GM18517 (cell line): ENCODE measurements around the gene RENBP.

ENCODE experiments used
- ATAC-seq: cut with Tn5 transposase; IDR thresholded peaks from one replicate; pipeline ENCODE4 v1.9.1; 2021; ENCODE audit warnings: mild to moderate bottlenecking, moderate library complexity; ENCODE audit not compliant: unreplicated experiment

Gene RENBP

DNA sequence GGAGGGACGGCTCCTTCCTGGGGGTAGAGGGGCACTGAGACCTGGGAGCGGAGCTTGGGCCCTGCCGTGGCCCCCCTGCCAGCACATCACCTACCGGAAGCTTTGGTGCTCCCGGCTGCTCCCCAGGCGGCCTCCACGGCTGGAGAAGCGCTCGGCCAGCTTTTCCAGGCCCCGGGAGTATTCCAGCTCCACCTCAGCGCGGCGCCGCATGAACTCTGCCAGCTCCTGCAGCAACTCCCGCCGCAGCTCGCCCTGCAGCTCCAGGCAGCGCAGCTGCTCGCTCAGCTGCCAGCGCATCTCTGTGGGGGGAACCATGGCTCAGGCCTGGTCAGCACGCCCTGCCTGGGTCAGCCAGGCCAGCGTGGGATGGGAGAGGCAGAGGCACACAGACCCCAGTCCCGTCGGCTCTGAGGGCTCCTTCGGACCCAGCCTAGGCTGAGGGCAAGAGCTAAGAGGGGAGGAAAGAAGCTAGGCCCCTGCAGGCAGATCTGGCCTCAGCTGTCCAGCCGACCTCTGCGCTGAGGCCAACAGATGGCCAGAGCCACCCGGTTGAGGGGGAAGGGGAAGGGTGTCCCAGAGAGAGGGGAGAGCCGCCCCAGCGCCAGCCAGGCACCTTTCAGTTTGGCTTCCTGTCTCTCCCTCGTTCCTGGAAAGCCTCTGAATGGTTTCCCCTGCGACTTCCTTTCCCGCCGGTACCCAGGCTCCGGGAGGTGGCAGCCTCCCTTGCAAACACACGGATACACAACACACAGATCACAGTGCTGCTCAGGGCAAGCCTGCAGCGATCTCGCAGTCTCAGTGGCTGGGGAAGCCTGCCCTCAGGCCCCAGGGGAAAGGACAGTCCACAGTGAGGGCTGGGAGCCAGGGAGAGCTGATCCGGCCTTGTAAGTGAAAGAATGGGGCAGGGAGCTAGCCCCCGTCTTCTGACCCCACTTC, 22.7 kb downstream of the RENBP start:
- no peak for ATAC-seq

DNA sequence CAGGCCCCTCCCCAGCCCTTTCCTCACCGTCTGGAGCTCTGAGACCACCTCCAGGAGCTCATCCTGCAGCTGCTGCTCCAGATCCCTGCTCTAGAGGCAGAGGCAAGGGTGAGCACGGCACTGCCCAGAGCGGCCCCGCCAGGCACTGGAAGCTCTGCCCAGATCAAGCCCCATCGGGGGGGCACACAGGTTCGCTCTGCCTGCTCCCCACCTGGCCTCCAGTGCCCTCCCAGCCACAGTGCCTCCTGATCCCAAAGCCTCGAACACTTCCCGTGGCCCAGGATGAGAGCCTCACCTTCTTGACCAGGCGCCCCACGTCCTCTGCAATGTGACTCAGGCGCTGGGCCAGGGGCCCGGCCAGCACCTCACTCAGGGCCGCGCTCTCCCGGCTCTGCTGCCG, 23.4 kb downstream of the RENBP start:
- no peak for ATAC-seq

DNA sequence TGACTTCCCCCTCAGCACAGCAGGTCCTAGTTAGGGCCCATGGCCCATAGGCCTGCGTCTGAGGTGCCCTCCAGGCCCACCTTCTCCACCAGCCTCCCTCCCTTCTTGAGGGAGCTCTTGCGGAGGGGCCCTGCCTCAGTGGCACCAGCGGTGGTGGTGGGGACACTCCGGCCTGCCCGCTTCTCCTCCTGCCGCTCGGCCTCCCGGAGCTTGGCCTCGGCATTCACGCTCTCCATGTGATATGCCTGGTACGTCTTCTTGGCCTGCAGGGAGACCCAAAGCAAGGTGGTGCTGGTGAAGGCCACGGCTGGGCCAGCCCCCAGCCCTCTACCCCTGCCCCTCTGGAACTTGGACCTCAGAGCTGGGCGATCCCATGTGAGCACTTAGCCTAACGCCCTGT, 23.9 kb downstream of the RENBP start:
- ATAC-seq = no peak

DNA sequence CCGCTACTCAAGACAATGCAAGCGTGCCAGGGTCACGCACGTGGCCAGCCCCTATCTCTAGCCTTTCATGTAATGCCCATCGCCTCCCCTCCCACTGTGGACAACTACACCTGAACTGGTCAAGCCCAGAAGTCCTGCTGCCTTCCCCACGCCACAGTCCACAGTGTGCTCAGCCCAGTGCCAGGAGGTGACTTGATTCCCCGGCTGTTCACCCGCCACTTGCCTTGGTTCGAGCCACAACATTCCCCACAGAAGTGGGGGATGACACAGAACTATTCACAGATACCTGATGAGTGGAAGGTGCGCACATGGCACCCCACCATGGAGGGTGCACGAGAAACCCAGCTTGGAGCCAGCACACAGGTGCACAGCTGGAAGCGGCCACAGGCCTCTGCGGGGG, 25.2 kb downstream of the RENBP start:
- ATAC-seq = no peak

DNA sequence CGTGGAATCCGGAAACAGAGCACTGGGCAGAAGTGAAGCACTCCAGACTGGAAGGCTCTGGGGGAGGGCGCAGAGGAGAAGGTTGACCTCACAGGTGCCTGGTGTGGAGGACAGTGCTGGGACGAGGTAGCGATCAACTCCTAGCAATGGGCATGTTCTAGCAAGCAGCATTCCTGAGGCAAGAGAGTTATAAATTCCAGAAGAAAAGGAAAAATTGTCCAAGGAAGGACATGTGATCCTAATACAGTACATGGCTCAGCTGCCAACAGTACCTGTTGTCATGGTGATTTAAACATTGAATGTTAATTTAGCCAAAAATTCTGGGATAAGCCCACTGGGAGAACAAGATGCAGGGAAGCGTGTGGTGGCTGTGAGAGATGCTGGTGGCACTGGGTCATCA, 26.6 kb downstream of the RENBP start:
- no peak for ATAC-seq

DNA sequence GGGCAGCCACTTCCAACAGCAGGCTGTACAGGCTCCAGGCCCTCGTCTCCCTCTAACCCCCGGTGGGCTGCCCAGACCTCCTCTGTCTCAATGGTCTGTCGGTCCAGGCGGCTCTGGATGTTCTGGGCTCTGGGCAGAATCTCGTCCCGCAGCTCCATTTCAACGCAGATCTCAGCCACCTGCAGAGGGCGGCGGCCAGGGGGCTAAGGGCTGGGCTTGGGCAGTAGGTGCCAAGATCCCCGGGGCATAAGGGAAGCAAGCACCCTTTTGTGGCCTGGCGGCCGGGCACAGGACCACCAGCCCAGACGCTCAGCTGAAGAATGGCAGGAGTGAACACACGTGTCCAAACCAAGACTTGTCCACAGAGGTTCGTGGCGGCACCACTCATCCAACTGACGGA, 30.7 kb downstream of the RENBP start:
- ATAC-seq = no peak

DNA sequence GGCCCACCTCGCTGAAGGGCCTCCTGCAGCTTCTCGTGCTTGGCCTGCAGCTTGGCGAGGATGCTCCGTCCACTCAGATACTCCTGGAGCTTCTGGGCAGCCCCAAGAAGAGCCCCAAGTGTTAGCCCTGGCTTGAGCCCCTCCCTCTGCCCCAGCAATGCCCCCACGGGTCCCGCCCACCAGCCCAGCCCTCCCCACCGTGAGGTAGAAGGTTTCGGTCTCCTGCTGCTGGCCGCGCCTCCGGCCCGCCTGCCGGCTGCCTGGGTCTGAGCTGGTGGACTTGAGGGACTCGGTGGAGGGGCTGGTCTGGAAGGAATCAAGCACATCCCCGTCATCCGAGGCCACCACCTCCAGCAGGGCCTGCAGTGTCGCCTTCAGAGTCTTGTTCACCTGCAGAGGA, 31.2 kb downstream of the RENBP start:
- no peak for ATAC-seq

DNA sequence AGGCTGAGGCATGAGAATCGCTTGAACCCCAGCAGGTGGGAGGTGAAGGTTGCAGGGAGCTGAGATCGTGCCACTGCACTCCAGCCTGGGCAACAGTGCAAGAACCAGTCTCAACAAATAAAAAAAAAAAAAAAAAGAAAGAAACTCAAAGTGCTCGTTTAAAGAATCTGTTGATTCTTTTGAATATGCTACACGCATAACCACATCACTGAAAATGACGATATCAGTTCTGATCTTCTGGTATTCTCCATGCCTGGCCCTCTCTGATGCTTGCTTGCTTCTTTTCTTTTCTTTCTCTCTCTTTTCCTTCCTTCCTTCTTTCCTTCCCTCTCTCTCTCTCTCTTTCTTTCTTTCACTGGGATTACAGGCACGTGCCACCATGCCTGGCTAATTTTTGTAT, 32.6 kb downstream of the RENBP start:
- no peak for ATAC-seq

DNA sequence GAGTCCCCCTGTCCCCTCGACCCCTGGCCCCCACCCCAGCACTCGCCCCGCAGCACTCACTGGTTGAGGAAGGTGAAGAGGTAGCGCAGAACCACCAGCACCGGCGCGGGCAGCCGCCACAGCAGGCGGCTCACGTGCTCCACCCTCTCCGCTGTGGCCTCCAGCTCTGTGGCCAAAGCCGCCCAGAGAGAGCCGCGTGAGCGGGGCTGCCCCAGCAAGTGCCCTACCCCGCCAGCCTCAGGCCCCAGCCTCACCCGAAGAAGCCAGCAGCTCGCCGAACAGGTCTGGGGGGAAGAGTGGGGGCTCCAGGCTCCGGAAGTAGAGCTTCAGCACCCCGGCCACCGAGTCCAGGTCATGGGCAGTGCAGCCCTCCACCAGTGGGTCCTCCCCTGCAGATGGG, 34.0 kb downstream of the RENBP start:
- ATAC-seq = no peak

DNA sequence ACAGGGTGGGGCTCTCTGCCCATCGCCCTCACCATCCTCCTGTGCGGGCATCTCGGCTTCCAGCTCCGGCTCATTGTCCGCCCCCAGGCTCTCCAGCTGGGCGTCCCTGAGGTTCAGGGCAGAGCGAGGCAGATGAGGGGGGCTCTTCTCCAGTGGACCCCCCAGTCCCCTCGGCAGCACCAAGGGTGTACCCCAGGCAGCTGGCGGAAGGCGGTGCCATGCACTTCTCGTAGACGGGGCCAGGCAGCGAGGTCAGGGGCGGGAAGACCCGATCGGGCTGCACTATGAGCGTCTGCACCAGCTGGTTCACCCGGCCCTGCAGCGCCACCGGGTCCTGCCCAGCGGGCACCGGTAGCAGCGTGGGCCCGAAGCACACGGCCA, 34.5 kb downstream of the RENBP start:
- ATAC-seq = no peak

DNA sequence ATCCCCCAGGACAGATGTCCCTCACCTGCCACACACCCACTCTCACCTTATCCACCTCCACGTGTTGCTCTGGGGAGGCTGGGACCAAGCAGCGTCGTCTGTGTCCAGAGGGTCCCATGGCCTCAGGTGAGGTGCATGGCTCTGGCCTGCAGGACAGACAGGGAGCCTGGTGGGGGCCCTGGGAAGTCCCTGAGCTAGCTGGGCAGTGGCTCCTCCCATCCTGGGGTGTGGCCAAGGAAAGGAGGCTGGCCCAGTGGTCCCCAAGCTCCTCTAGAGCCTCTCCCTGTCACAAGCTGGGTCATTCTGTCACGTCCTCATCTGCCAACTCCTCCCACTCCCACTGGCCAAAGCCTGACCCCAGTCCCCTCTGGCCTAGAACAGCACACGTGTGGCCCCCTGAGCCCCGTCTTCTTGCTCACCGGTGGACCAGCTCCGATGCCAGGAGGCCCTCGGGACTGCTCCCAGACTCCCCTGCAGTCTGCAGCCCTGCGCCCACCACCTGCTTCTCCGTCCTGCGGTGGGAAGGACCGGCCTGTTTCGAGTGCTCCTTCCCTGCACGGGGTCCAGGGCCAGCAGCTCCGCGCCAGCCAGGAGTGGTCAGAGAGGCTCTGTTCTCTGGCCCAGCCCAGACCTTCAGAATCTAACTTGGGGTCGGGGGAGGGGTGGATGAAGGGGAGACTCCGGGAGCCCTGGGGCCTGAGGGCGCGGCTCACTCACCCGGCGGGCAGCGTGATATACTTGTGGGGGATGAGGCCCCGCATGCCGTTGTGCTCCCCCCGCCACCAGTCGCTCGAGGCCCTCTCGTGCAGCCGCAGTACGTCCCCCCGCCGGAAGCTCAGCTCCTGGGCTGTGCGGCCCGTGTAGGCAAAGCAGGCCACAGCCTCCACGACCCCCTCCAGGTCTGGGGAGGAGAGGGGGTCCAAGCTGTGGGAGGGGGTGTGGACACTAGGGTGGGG, 35.1 kb downstream of the RENBP start:
- ATAC-seq = no peak

DNA sequence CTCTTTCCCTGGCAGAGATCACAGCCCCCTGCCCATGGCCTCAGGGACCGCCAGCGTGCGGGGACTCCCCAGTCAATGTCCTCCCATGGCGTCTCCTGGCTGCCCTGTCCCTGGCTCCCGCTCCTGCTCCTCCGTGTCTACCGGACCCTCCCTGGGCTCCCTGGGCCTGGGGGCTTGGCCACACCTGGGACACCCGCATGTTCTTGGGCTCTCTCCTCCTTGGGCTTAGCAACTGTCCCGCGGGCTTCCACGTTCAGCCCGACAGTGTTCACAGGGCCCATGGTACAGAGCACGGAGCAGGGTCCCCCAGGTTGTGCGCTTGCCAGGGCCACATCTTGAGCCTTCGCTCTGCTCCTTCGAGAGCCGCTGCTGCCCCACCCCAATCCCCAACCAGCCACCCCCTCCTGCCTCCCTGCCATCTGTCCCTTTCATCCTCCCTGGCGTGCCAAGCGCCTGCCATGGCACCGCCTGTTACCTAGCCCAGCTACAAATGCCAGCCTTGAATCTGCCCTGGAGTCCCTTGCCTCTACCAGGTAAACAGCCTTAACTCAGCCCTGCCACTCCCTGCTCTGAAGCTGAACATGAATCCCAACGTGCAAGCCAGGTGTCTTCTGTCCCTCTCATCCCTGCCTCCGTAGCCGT, 36.1 kb downstream of the RENBP start:
- ATAC-seq = no peak

DNA sequence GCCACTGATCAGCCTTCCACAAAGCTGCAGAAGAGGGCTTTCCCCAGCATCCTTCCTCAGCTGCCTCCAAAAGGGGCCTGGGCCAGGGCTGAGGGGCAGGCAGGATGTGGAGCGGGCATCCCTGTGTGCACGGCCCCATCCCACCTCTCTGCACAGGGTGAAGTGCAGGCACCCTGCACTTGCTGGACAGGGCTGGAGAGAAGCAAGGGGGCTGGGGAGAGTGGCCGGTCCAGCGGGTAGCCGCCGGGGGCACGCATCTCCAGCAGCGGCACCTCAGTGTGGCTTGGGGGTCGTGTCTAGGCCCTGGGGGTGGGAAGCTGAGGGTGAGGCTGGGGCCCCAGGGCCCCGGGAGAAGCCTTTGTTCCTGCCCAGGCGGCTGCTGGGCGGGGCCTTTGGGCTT, 37.0 kb downstream of the RENBP start:
- ATAC-seq = no peak

DNA sequence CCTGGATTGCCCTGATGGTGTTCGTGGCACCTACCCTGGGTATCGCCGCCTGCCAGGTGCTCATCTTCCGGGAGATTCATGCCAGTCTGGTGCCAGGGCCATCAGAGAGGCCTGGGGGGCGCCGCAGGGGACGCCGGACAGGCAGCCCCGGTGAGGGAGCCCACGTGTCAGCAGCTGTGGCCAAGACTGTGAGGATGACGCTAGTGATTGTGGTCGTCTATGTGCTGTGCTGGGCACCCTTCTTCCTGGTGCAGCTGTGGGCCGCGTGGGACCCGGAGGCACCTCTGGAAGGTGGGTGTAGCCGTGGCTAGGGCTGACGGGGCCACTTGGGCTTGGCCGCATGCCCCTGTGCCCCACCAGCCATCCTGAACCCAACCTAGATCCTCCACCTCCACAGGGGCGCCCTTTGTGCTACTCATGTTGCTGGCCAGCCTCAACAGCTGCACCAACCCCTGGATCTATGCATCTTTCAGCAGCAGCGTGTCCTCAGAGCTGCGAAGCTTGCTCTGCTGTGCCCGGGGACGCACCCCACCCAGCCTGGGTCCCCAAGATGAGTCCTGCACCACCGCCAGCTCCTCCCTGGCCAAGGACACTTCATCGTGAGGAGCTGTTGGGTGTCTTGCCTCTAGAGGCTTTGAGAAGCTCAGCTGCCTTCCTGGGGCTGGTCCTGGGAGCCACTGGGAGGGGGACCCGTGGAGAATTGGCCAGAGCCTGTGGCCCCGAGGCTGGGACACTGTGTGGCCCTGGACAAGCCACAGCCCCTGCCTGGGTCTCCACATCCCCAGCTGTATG, 38.1 kb downstream of the RENBP start:
- ATAC-seq = no peak

DNA sequence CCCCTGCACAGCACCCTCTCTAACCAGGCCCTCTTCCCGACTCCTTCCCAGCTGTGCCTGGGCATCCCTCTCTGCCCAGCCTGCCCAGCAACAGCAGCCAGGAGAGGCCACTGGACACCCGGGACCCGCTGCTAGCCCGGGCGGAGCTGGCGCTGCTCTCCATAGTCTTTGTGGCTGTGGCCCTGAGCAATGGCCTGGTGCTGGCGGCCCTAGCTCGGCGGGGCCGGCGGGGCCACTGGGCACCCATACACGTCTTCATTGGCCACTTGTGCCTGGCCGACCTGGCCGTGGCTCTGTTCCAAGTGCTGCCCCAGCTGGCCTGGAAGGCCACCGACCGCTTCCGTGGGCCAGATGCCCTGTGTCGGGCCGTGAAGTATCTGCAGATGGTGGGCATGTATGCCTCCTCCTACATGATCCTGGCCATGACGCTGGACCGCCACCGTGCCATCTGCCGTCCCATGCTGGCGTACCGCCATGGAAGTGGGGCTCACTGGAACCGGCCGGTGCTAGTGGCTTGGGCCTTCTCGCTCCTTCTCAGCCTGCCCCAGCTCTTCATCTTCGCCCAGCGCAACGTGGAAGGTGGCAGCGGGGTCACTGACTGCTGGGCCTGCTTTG, 38.9 kb downstream of the RENBP start:
- no peak for ATAC-seq

DNA sequence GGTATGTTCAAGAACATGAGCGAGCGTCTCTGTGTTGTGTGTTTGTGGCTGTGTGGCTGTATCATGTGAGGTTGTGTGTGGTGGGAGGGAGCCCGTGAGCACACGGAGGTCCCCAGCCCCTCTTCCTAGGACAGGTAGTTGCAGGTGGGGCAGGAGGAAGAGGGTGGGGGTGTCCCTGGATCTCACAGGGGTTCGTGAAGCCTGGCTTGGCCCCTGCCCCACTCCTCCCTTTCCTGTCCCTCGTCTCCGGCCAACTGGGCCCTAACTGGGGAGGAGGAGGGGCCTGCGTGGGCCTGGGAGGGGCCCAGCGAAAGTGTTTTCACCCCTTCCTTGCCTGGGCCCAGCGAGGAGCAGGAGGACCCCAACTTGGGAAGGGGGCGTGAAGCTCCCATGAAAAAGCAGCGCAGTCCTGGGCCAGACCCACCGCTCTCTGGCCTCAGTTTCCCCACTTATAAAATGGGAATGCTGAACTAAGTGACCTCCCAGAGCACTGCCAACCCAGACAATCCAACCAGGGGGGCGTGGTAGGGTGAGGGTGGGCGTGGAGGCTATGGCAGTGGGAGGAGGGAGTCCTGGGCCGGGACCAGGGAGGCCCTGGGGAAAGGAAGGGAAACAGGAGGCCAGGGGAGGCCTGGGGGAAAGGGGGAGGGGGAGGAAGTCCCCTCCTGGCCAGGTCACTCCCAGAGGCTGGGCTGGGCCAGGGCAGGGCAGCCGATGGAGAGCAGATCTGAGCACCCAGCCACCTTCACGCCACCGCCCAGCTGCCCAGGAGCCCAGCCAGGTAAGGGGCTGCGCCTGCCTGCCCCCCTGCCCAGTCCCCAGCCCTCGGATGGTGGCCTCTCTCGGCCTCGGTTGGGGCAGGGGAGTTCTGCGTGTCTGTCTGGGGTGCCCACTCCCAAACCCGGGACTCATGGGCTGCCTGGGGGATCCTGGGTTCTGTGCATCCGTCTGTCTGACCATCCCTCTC, 40.2 kb downstream of the RENBP start, which contains the start of gene AVPR2:
TSS of gene AVPR2 (plus strand) at position 683 of the 967 bp plus-strand sequence. CDS start 473 bp downstream, outside the sequence.
- ATAC-seq = no peak

DNA sequence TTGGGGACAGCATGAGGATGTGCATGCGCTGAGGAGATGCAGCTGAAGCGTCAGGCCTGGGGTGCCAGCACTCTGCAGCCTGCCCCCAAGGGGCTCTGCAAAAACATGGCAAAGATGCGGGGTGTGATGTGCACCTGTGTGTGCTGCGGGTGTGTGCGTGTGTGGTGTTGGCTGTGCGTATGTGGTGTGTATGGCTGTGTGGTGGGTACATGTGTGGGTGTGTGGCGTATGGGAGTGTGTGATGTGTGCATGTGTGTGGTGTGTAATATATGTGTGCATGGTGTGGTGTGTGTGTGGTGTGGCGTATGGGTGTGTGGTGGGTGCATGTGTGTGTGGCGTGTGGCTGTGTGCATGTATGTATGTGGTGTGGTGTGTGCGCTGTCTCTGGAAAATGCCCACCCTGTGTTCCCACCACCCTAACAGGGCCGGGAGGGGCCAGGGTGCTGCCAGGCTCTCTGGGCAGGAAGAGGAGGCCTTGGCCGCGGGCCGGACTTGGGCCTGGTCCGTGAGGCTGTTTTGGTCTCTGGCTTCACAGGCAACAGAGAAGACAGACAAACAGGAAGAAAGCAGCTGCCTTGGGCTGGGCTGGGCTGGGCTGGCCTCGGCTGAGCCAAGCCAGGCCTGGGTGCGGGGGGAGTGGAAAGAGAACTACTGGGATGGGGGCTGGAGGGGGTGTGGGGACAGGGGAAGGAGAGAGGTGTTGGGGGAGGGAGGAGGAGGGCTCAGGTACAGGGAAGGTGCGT, 41.0 kb downstream of the RENBP start:
- no peak for ATAC-seq

DNA sequence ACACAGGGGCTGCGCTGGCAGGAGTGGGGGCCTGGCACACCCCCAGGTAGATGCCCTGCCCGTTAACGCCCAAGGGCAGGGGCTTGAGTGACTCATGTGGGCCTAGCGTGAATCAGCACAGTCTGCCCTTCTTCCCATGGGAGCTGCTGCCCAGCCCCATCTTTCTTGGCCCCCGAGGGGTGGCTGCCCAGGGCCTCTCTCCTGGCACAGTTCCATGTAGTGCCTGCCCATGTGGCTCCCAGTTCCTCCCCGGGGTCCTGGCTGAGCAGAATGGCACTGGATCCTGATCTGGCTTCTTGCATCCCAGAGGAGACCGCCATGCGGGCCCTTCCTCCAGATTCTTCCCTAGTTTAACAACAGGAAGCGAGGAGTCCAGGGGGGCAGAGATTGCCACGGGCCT, 42.1 kb downstream of the RENBP start:
- no peak for ATAC-seq
